MM.1S (cell line): ENCODE measurements around the gene MYO10.

Experiments used
- DNase-seq: peaks from one replicate; pipeline ENCODE4 v3.0.0-alpha.2; 2015
- H2AFZ ChIP-seq: fragments of 300-600 bp; sonication (generic); 2 replicates; pipeline ENCODE4 v1.6.0; 2016; ENCODE audit warnings: antibody characterized with exemption, low read length
- H3F3A ChIP-seq: fragments of 300-600 bp; sonication (generic); 2 replicates; pipeline ENCODE4 v1.6.1; 2016; ENCODE audit warnings: mild to moderate bottlenecking, antibody characterized with exemption, low read length, moderate library complexity, mixed read lengths; ENCODE audit not compliant: insufficient read depth
- H3K27ac ChIP-seq: fragments of 300-600 bp; sonication (generic); 2 replicates; pipeline ENCODE4 v1.5.1; 2016; ENCODE audit warnings: mild to moderate bottlenecking, low read length
- H3K27me3 ChIP-seq: fragments of 300-600 bp; sonication (generic); replicated peaks from 2 replicates; pipeline ENCODE4 v1.6.0; 2016; ENCODE audit warnings: low read length; ENCODE audit not compliant: insufficient read depth
- H3K36me3 ChIP-seq: fragments of 300-600 bp; sonication (generic); replicated peaks from 2 replicates; pipeline ENCODE4 v1.6.1; 2016; ENCODE audit warnings: mild to moderate bottlenecking, low read length, mixed read lengths; ENCODE audit not compliant: insufficient read depth
- H3K4me1 ChIP-seq: fragments of 300-600 bp; sonication (generic); 2 replicates; pipeline ENCODE4 v1.6.1; 2016; ENCODE audit warnings: low read length, mixed read lengths
- H3K4me2 ChIP-seq: fragments of 300-600 bp; sonication (generic); 2 replicates; pipeline ENCODE4 v1.6.0; 2016; ENCODE audit warnings: low read depth, low read length
- H3K4me3 ChIP-seq: fragments of 300-600 bp; sonication (generic); 2 replicates; pipeline ENCODE4 v1.5.1; 2016; ENCODE audit warnings: low read length, mixed read lengths
- H3K79me2 ChIP-seq: fragments of 300-600 bp; sonication (generic); 2 replicates; pipeline ENCODE4 v1.6.1; 2016; ENCODE audit warnings: mixed run types, low read length, mixed read lengths
- H3K9ac ChIP-seq: fragments of 300-600 bp; sonication (generic); 2 replicates; pipeline ENCODE4 v1.6.1; 2016; ENCODE audit warnings: low read length, mixed read lengths
- H3K9me2 ChIP-seq: fragments of 300-600 bp; sonication (generic); replicated peaks from 2 replicates; pipeline ENCODE4 v1.6.1; 2016; ENCODE audit warnings: mild to moderate bottlenecking, low read length, mixed read lengths; ENCODE audit not compliant: insufficient read depth
- H3K9me3 ChIP-seq: fragments of 300-600 bp; sonication (generic); replicated peaks from 2 replicates; pipeline ENCODE4 v1.6.1; 2016; ENCODE audit warnings: mild to moderate bottlenecking, low read length, mixed read lengths; ENCODE audit not compliant: insufficient read depth
- H4K20me1 ChIP-seq: fragments of 300-600 bp; sonication (generic); 2 replicates; pipeline ENCODE4 v1.6.1; 2016; ENCODE audit warnings: mild to moderate bottlenecking, low read length, moderate library complexity, mixed read lengths; ENCODE audit not compliant: insufficient read depth
- CTCF ChIP-seq: fragments of 300-600 bp; sonication (generic); IDR thresholded peaks from 2 replicates; pipeline ENCODE4 v1.5.1; 2016; ENCODE audit warnings: antibody characterized with exemption, low read length, mixed read lengths
- EZH2 ChIP-seq: fragments of 300-600 bp; sonication (generic); optimal IDR thresholded peaks from 2 replicates; pipeline ENCODE3; 2017; ENCODE audit warnings: low read depth, mild to moderate bottlenecking, antibody characterized with exemption, low read length, mixed read lengths
- EZH2phosphoT487 ChIP-seq: fragments of 300-600 bp; sonication (generic); IDR thresholded peaks from 2 replicates; pipeline ENCODE4 v1.6.1; 2018; ENCODE audit warnings: antibody characterized with exemption, low read length

MYO10 gene

GRCh38 chr5:16902846-16903245 lies 33.2 kb downstream of the MYO10 start:
- H3K4me2 ChIP-seq: no peak overlapping the region
- H3K9me3 ChIP-seq: no peaks in the 10 kb centered on the region
- H3K36me3 ChIP-seq: no peaks in the 10 kb centered on the region
- H2AFZ ChIP-seq: no peak overlapping the region
- H3K27ac ChIP-seq: no peak overlapping the region
- no peaks in the 10 kb centered on the region for H3K4me1 ChIP-seq
- no peaks in the 10 kb centered on the region for H3K79me2 ChIP-seq
- no peaks in the 10 kb centered on the region for H4K20me1 ChIP-seq
- no peak overlapping the region for H3K4me3 ChIP-seq
- no peak for DNase-seq
- no peak for TF ChIP-seq CTCF
- TF ChIP-seq EZH2: no peak
- TF ChIP-seq EZH2phosphoT487: no peak
- no peaks in the 10 kb centered on the region for H3K9me2 ChIP-seq
- H3K9ac ChIP-seq: no peak overlapping the region
- no peaks in the 10 kb centered on the region for H3K27me3 ChIP-seq
- no peaks in the 10 kb centered on the region for H3F3A ChIP-seq

- H3K9ac ChIP-seq: no peak overlapping the region
- H2AFZ ChIP-seq: no peak overlapping the region
- H3K4me1 ChIP-seq: no peaks in the 10 kb centered on the region
- no peak overlapping the region for H3K27ac ChIP-seq
- H3K9me3 ChIP-seq: no peaks in the 10 kb centered on the region
- no peaks in the 10 kb centered on the region for H3F3A ChIP-seq
- no peak for DNase-seq
- no peak overlapping the region for H3K4me2 ChIP-seq
- no peak for TF ChIP-seq EZH2phosphoT487
- no peak for TF ChIP-seq CTCF
- H4K20me1 ChIP-seq: no peaks in the 10 kb centered on the region
- no peaks in the 10 kb centered on the region for H3K79me2 ChIP-seq
- no peaks in the 10 kb centered on the region for H3K36me3 ChIP-seq
- H3K27me3 ChIP-seq: no peaks in the 10 kb centered on the region
- H3K9me2 ChIP-seq: no peaks in the 10 kb centered on the region
- no peak overlapping the region for H3K4me3 ChIP-seq
These were observed 35.0 kb downstream of the MYO10 start for GRCh38 chr5:16901021-16901644.

GRCh38 chr5:16899171-16899570 lies 36.9 kb downstream of the MYO10 start:
- Histone ChIP-seq H3K9me2 (no peaks in the 10 kb centered on the region), H3K9me3 (no peaks in the 10 kb centered on the region), H3F3A (no peaks in the 10 kb centered on the region), H2AFZ (no peak overlapping the region), H3K27ac (no peak overlapping the region), H4K20me1 (no peaks in the 10 kb centered on the region), H3K27me3 (no peaks in the 10 kb centered on the region), H3K9ac (no peak overlapping the region), H3K4me2 (no peak overlapping the region), H3K36me3 (no peaks in the 10 kb centered on the region), H3K4me3 (no peak overlapping the region), H3K79me2 (no peaks in the 10 kb centered on the region), H3K4me1 (no peaks in the 10 kb centered on the region)
- no peak for TF ChIP-seq EZH2phosphoT487
- no peak for TF ChIP-seq CTCF
- no peak for TF ChIP-seq EZH2
- no peak for DNase-seq

- DNase-seq: no peak
- TF ChIP-seq EZH2 (no peak), EZH2phosphoT487 (no peak), CTCF (no peak)
- Histone ChIP-seq H3K27ac (no peak overlapping the region), H3K79me2 (no peaks in the 10 kb centered on the region), H3K4me1 (no peaks in the 10 kb centered on the region), H4K20me1 (no peaks in the 10 kb centered on the region), H3K27me3 (no peaks in the 10 kb centered on the region), H3K4me2 (no peak overlapping the region), H2AFZ (no peak overlapping the region), H3K4me3 (no peak overlapping the region), H3K9me3 (no peaks in the 10 kb centered on the region), H3F3A (no peaks in the 10 kb centered on the region), H3K9ac (no peak overlapping the region), H3K36me3 (no peaks in the 10 kb centered on the region), H3K9me2 (no peaks in the 10 kb centered on the region)
These were observed 38.3 kb downstream of the MYO10 start for GRCh38 chr5:16897800-16898199.
